HG03045 (cell line): ENCODE measurements around the gene HSD3B7.
"Not testable (repeated sequence)": the region's sequence is repeated elsewhere in the genome, so short reads cannot be mapped to it uniquely, and the experiment has no call there.

Experiments used
- ATAC-seq: cut with Tn5 transposase; IDR thresholded peaks from one replicate; pipeline ENCODE4 v1.9.1; 2021; ENCODE audit warnings: mild to moderate bottlenecking, moderate library complexity; ENCODE audit not compliant: unreplicated experiment

Gene HSD3B7

GRCh38 chr16:31017756-31018155 lies 32.7 kb downstream of the HSD3B7 start:
- ATAC-seq: not testable (repeated sequence)

- ATAC-seq: no peak
Measured at GRCh38 chr16:31020536-31020935, 35.5 kb downstream of the HSD3B7 start.

DNA sequence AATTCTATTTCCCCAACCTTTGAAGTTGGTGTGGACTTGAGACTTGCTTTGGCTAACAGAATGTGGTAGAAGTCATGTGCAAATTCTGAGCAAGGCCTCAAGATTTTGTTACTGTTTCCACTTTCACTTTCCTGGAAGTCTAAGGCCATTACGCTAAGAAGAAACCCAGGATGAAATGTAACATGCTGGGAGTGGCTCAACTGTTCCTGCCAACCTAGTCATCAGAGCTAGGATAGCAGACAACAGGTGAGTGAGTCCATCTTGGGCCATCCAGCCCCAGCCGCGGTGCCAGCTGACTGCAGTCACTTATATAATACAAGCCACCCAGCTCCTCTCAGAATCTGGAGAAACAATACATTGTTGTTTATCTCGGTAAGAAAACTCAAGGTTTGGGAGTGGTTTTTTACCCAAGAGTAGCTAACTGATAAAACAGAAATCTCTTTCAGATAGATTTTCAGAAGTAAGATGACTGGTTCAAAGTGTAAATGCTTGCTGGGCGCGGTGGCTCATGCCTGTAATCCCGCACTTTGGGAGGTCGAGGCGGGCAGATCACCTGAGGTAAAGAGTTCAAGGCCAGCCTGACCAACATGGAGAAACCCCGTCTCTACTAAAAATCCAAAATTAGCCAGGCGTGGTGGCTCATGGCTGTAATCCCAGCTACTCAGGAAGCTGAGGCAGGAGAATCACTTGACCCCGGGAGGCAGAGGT lies 37.7 kb downstream of the HSD3B7 start:
- ATAC-seq: no peak

DNA sequence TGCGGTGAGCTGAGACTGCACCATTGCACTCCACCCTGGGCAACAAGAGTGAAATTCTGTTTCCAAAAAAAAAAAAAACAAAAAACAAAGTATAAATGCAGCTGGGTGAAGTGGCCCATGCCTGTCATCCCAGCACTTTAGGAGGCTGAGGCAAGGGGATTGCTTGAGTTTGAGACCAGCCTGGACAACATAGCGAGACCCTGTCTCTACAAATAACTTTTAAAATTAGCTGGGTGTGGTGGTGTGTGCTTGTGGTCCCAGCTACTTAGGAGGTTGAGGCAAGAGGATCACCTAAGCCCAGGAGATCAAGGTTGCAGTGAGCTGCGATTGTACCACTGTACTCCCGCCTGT lies 38.2 kb downstream of the HSD3B7 start:
- ATAC-seq: no peak

DNA sequence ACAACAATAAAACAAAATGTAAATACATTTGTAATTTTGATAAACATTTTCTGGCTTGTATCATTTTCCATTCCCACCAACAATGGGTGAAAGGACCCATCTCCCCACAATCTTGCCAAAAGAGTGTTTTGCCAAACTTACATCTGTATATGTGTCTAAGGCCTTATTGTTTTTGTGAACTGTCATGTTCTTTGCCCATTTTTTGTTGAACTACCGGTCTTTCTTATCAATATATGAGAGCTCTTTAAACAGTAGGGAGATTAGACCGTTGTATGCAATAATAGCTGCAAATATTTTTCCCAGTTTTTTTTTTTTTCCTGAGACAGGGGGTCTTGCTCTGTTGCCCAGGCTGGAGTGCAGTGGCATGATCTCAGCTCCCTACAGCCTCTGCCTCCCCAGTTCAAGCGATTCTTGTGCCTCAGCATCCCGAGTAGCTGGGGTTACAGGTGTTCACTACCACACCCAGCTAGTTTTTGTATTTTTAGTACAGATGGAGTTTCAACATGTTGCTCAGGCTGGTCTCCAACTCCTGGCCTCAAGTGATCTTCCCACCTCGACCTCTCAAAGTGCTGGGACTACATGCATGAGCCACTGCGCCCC lies 38.7 kb downstream of the HSD3B7 start:
- no peak for ATAC-seq

DNA sequence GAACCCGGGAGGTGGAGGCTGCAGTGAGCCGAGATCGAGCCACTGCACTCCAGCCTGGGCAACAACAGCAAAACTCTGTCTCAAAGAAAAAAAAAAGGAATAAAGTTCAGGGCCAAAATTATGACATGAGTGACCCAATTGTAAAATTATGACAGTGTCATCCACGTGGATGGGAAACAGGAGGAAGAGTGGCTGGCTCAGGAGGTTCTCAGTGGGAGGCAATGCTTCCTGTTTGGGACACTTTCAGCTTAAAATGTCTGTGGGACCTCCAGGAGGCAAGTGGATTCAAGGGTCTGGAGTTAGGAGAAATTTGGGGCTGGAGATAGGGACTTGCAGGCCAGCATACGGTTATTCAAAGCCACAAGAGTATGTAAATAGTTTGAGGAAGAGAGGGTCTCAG lies 40.3 kb downstream of the HSD3B7 start:
- ATAC-seq: no peak

- no peak for ATAC-seq
Measured at GRCh38 chr16:31029272-31029671, 44.3 kb downstream of the HSD3B7 start.

- ATAC-seq: no peak
Measured at GRCh38 chr16:31031276-31031675, 46.3 kb downstream of the HSD3B7 start.

DNA sequence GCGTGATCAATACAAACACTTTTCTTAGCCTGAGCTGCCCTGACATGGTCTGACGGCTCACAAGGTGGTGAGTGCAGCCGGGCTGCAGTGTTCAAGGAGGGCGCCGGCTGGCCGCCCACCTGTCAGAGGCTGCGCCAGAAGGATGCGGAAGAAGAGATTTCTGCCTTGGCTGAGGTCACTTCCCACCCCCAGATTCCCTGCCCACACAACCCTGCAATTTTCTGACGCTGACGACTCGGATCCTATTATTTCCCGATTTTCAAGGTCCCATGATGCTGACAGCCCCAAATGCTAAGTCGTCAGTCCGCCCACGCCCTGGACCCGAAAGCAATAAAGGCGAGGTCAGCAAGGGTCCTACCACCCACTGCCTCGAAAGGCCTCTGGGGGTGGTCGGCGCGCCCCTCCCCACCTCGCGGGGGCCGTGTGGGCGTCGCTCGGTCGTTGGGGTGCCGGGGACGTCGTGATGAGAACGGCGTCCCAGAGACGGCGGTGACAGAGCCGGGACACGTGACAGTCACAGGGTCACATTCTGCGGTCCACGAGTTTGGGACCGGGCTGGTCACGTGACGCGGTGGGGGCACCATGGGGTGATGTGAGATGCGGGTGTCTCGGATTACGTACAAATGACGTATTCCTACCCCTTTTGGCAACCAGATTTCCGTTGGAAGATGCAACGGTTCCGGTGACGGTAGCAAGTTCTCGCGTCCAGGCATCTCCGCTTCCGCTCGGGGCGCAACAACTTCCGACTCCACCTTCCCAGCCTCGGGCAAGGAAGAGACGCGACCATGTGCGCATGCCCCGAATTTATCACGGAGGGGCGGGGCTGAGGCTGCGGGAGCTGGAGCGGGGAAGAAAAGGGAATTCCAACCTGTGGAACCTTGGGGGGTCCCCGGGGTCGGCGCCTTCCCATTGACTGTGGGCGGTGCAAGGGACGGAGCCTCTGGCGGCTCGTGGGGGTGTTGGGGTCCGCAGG lies 48.0 kb downstream of the HSD3B7 start, which contains the start of gene STX4:
STX4 (plus strand) TSS at position 823 of the 973 bp plus-strand sequence. CDS start 248 bp downstream, outside the sequence.
- peak; percentile 77 for ATAC-seq

DNA sequence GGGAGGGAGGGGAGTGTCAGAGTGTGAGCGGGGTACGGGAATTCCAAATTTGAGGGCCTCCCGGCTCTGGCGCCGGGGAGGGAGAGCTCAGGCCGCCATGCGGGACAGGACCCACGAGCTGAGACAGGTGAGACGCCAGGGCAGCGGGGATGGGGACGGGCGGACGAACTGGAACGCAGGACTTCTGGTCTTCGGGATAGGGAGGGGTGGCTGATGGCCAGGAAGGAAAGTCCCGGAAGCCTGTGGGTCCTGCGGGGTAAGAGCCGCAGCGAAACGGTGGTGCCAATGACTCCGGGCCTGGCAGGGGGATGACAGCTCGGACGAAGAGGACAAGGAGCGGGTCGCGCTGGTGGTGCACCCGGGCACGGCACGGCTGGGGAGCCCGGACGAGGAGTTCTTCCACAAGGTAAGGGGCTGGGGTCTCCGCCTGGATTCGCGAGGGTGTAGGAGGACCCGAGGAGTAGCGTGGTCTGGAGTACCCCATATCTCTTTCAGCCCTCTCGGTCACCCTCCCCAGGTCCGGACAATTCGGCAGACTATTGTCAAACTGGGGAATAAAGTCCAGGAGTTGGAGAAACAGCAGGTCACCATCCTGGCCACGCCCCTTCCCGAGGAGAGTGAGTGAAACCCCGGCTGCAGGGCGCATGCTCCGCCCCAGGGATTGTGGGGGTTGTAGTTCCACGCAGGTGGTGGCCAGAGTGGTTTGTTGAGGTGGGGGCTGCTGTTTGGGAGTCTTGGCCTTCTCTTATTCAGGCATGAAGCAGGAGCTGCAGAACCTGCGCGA lies 48.9 kb downstream of the HSD3B7 start:
- ATAC-seq: peak; percentile 45

GRCh38 chr16:31036691-31037090 lies 51.7 kb downstream of the HSD3B7 start:
- no peak for ATAC-seq
